Activated CD4-positive, alpha-beta T cell treated with anti-CD3 and anti-CD28 coated beads, Interleukin-2, amount 10 ng/mL, durations not matched to agents 7 days and 5 days (primary cell): Measurements from ENCODE around the gene PAX8. TPM values are rescaled to one million over a fixed set of nuclear protein-coding genes. Genes with fewer than 3 reads are reported as not detected.
A peak's percentile ranks its signal among the peaks of the same experiment; 100 is the strongest.

Experiments used
- CTCF ChIA-PET: fragments of 350-600 bp; sonication (Branson Sonifier 250); formaldehyde crosslinking; loops from one replicate; lab custom pipeline; 2021; ENCODE audit warnings: antibody characterized with exemption; lab: Charles Lee
- POLR2A ChIA-PET: fragments of 350-600 bp; sonication (Branson Sonifier 250); formaldehyde crosslinking; loops from one replicate; lab custom pipeline; 2021; ENCODE audit warnings: antibody characterized with exemption; lab: Charles Lee
- DNase-seq: peaks from one replicate; pipeline ENCODE4 v3.0.0-alpha.2; 2020
- H3K27ac Mint-ChIP-seq: one replicate; pipeline ENCODE4 v1.8.0; 2021; ENCODE audit warnings: mild to moderate bottlenecking, moderate library complexity, mixed read lengths
- H3K27me3 Mint-ChIP-seq: one replicate; pipeline ENCODE4 v1.8.0; 2021; ENCODE audit warnings: mixed read lengths
- H3K36me3 Mint-ChIP-seq: one replicate; pipeline ENCODE4 v1.8.0; 2021; ENCODE audit warnings: low read depth, mixed read lengths
- H3K4me1 Mint-ChIP-seq: one replicate; pipeline ENCODE4 v1.8.0; 2021; ENCODE audit warnings: mixed read lengths
- H3K4me3 Mint-ChIP-seq: one replicate; pipeline ENCODE4 v1.8.0; 2021; ENCODE audit warnings: mild to moderate bottlenecking, moderate library complexity, mixed read lengths
- H3K9me3 Mint-ChIP-seq: one replicate; pipeline ENCODE4 v1.8.0; 2021; ENCODE audit warnings: mixed read lengths
- total RNA-seq, 2 experiments: library from RNA; stranded (reverse); gene quantifications; one replicate each; pipeline ENCODE4 v1.2.3, GENCODE V29; 2021

Gene PAX8
- total RNA-seq, 2 experiments from 2014 or later = 0.69 to 0.74 TPM

DNA sequence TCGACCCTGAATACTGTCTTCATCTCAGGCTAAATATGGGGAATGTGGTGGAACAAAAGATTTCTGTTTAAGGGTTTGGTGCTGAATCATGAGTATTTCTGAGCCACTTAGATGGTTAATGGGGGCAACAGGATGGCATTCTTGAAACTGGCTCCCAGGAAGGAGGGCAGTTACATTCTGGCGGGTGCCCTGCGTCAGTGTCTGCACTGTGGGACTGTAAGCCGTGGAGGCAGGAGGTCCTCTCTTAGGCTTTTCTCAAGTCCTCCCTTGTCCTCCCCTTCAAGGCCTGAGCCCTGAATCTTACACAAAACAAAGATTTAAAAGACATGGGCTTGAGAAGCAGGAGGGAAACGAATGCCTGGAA lies 59.2 kb downstream of the PAX8 start:
- Mint-ChIP-seq H3K27ac (no peak overlapping the region), H3K9me3 (no peaks in the 10 kb centered on the region), H3K36me3 (no peaks in the 10 kb centered on the region), H3K27me3 (peaks cover 3% of the 10 kb centered on the region), H3K4me1 (peaks cover 26% of the 10 kb centered on the region), H3K4me3 (no peak overlapping the region)
- CTCF ChIA-PET = interaction anchor here (0.5 to 1.6 kb wide), 6 partner anchors 15 to 116 kb away, joined by 3 to 4 read pairs (median 4); no protein-coding TSS in a partner anchor
- POLR2A ChIA-PET = no interaction called here
- DNase-seq = no peak

DNA sequence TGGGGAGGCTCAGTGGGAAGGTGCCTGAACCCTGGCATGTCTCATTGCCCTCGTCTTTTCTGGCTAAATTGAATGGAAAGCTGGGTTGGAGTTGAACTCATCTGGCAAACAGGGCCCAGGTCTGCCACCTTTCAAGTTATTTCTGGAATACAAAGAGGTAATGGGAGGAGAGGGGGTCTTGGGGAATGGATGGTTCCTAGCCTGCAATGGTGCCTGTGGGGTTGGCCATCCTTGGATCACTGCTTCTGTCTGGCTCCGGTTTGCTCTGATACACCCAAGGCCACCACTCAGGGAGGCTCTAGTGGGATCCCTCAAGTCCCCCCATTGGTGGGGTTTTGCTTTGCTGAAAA lies 59.7 kb downstream of the PAX8 start:
- Mint-ChIP-seq H3K9me3 (no peaks in the 10 kb centered on the region), H3K4me3 (no peak overlapping the region), H3K4me1 (peaks cover 30% of the 10 kb centered on the region)

DNA sequence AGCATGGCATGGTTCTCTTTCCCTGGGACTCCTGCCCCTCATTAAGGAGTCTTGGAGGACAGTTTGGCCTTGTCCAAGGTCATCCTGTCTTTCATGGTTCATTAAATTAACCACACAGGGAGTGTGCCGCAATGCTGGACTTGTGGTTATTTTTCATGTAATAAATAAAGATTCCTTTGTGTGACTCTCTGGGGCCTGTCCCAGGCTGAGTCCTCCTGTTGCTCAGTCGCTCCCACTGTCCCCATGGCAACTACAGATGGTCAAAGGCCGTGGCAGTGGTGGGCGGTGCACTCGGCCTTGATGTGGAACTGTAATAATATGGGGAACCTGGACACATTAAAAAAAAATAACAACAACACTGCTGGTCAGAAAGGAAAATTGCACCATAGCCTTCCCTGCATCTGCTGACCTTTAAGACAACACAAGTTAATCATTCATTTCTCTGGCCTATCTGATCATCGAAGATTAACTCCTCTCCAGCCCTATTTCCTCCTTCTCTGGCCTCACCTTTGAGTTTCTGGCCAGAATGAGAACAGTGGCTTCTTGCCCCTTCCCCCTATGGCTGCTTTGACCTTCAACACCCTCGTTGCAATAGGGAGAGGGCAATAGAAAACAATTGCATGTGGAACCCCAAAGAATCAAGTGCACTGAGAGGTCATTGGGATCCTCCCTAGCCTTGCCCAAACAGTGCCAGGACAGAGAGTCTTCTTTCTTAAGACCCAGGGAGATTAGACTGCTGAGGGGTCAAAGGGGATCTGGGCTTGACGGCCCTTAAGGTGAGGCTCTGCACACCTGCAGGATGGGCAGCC lies 60.2 kb downstream of the PAX8 start:
- H3K4me3 Mint-ChIP-seq = no peak overlapping the region
- no peaks in the 10 kb centered on the region for H3K36me3 Mint-ChIP-seq
- peaks cover 3% of the 10 kb centered on the region for H3K27me3 Mint-ChIP-seq
- ChIA-PET CTCF (interaction anchor here (0.8 to 1.6 kb wide), 4 partner anchors 17 to 126 kb away, joined by 3 to 4 read pairs (median 4); no protein-coding TSS in a partner anchor), POLR2A (no interaction called here)
- DNase-seq = no peak
- no peaks in the 10 kb centered on the region for H3K9me3 Mint-ChIP-seq
- peaks cover 32% of the 10 kb centered on the region for H3K4me1 Mint-ChIP-seq
- H3K27ac Mint-ChIP-seq = no peak overlapping the region

More for the DNA sequence above, 59.7 kb downstream of the PAX8 start:
- DNase-seq = no peak
- ChIA-PET CTCF (interaction anchor here (1.3 to 1.6 kb wide), 3 partner anchors 16 to 20 kb away, joined by 3 to 4 read pairs (median 4); no protein-coding TSS in a partner anchor), POLR2A (no interaction called here)
- Mint-ChIP-seq H3K36me3 (no peaks in the 10 kb centered on the region), H3K27ac (no peak overlapping the region), H3K27me3 (peaks cover 3% of the 10 kb centered on the region)

DNA sequence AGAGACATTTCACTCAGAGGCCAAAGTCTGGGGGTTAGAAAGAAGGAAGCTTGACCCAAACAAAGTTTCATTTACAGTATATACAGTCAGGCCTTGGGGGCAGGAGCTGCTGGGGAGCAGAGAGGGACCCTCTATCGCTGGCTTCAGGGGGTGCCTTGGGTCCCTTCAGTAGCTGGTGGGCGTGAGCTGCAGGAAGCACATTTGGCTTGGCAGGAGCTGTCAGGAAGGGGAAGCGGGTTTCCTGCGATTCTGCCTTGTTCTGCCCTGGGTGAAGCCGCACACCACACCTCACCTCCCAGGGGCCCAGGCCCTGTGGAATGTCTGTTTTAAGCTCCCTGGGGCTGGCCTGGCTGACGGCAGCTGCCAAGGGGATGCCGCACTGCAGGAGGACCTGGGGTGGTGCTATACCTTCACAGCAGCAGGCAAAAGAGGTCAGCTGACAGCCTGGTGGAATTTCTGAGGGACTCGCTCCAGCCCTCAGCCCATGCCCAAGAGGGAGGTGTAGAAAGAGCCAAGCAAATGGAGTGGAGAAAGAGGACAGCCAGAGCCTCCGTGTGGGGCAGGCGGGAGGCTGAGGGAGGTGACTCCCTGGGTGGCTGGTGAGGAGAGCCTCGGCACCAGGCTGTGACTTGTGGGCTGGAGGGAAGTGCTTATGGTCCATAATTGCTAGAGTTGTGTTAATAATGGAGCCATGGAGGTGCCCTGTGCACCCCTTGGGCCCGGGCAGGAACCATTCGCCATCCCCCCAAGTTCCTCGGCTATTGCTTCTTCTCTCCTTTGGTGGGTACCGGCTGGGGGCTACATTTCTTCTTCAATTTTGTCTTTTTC lies 61.1 kb downstream of the PAX8 start:
- no peaks in the 10 kb centered on the region for H3K36me3 Mint-ChIP-seq
- no peak for DNase-seq
- H3K27me3 Mint-ChIP-seq = peaks cover 3% of the 10 kb centered on the region
- H3K9me3 Mint-ChIP-seq = no peaks in the 10 kb centered on the region
- H3K4me3 Mint-ChIP-seq = no peak overlapping the region
- H3K4me1 Mint-ChIP-seq = peaks cover 32% of the 10 kb centered on the region
- ChIA-PET POLR2A (no interaction called here), CTCF (interaction anchor here (0.8 to 1.6 kb wide), 8 partner anchors 10 to 173 kb away, joined by 3 to 8 read pairs (median 4); no protein-coding TSS in a partner anchor)
- peak overlapping the region; percentile 60 for H3K27ac Mint-ChIP-seq

DNA sequence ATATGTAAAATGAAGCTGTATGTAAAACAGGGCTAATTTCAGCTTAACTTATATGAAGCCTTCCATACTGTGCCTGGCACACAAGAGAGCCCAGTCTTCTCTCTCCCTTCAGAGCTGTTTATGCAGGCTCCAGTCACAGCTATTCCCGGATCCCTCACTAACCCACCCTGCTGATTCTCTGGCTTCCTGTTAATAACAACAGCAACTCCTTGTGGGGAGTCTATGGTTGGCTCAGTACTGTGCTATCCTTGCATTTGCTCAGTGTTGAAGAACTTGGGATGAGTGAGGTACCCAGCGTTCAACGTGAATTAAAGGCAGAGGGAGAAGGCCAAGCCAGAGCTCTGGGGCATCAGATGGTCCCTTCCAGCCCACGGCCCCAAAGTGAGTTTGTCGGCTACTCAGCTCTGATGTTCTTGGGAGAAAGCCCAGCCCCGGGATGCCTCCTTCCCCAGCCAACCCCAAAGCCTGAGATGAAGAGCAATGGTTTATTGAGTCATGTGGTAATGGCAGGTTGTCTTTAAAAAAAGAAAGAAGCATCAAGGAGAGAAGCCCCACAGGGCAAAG lies 61.7 kb downstream of the PAX8 start:
- Mint-ChIP-seq H3K9me3 (no peaks in the 10 kb centered on the region), H3K27ac (no peak overlapping the region)
- POLR2A ChIA-PET = no interaction called here

DNA sequence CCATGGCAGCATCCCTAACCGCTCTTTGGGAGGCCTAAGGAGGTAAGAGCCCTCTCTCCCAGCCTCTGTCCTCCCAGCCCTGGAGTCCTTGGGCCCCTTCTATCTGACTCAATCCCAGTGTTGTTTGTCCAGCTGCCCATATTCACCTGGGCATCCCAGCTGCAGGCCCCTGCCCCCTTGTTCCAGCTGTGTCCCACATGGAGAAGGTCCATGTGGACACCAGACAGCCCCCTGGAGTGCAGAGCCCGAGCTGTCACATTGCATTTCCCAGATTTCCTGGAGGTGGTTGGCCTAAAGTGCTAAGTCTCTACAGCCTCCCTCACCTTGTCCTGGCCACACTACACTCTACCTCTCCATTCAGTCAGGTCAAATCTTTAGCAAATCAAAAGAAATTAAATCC lies 62.4 kb downstream of the PAX8 start:
- no peaks in the 10 kb centered on the region for H3K9me3 Mint-ChIP-seq
- no peak overlapping the region for H3K4me3 Mint-ChIP-seq
- DNase-seq = no peak
- no peaks in the 10 kb centered on the region for H3K27me3 Mint-ChIP-seq
- H3K27ac Mint-ChIP-seq = no peak overlapping the region
- peaks cover 32% of the 10 kb centered on the region for H3K4me1 Mint-ChIP-seq
- ChIA-PET POLR2A (no interaction called here), CTCF (interaction anchor here (1.0 to 1.6 kb wide), 7 partner anchors 11 to 175 kb away, joined by 3 to 8 read pairs (median 5); no protein-coding TSS in a partner anchor)
- H3K36me3 Mint-ChIP-seq = no peaks in the 10 kb centered on the region

More for the DNA sequence above, 61.7 kb downstream of the PAX8 start:
- Mint-ChIP-seq H3K4me1 (peaks cover 32% of the 10 kb centered on the region), H3K27me3 (peaks cover 3% of the 10 kb centered on the region), H3K36me3 (no peaks in the 10 kb centered on the region), H3K4me3 (no peak overlapping the region)
- DNase-seq = no peak
- CTCF ChIA-PET = interaction anchor here (0.8 to 1.6 kb wide), 11 partner anchors 10 to 174 kb away, joined by 3 to 8 read pairs (median 4); no protein-coding TSS in a partner anchor

DNA sequence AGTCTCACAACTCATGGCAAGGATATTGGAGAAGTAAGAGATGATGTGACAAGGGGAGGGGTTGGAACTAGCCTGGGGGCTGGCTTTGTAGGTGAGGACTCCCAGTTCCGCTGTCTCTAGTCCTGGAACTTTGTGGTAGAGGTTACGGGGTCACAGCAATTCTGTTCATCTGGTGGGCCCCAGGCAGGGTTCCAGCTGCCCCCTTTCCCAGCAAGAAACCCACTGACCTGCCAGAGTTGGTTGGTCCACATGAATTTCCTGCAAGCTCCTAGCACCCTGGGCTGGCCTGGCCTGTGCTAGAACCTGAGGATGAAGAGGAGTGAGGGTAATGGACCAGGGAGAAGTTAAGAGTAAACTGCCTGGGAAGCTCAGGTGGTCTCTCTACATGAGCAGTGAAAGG lies 63.7 kb downstream of the PAX8 start:
- no peak for DNase-seq
- CTCF ChIA-PET = interaction anchor here (2.4 kb wide), 1 partner anchor 25 kb away, joined by 5 read pairs; no protein-coding TSS in a partner anchor
- no peak overlapping the region for H3K4me3 Mint-ChIP-seq
- no peaks in the 10 kb centered on the region for H3K9me3 Mint-ChIP-seq
- H3K4me1 Mint-ChIP-seq = peaks cover 32% of the 10 kb centered on the region
- POLR2A ChIA-PET = no interaction called here
- H3K36me3 Mint-ChIP-seq = no peaks in the 10 kb centered on the region
- peak overlapping the region; percentile 80 for H3K27ac Mint-ChIP-seq
- H3K27me3 Mint-ChIP-seq = no peaks in the 10 kb centered on the region

DNA sequence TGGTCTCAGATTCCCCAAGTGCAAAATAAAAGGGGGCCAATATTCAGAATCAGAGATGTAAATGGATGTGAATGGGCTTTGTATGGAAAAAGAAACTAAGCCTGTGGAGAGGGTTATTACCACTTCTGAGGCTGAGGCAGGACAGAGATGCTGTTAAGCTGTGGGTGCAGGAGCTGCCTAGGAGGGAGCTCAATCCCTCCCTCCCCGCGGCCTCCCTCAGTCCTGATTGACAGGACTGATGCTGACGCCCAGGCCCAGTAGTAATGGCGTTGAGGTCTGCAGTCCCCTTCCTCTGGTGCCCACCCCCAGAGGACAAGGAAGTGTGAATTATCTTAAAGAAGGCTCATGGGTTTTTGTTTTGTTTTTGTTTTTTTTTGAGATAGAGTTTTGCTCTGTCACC lies 64.6 kb downstream of the PAX8 start:
- Mint-ChIP-seq H3K27ac (peak overlapping the region; percentile 4), H3K27me3 (no peaks in the 10 kb centered on the region), H3K9me3 (no peaks in the 10 kb centered on the region), H3K4me1 (peaks cover 28% of the 10 kb centered on the region), H3K4me3 (no peak overlapping the region), H3K36me3 (no peaks in the 10 kb centered on the region)
- DNase-seq = no peak
- ChIA-PET POLR2A (no interaction called here), CTCF (interaction anchor here (0.9 to 2.4 kb wide), 4 partner anchors 10 to 26 kb away, joined by 3 to 5 read pairs (median 4); no protein-coding TSS in a partner anchor)

DNA sequence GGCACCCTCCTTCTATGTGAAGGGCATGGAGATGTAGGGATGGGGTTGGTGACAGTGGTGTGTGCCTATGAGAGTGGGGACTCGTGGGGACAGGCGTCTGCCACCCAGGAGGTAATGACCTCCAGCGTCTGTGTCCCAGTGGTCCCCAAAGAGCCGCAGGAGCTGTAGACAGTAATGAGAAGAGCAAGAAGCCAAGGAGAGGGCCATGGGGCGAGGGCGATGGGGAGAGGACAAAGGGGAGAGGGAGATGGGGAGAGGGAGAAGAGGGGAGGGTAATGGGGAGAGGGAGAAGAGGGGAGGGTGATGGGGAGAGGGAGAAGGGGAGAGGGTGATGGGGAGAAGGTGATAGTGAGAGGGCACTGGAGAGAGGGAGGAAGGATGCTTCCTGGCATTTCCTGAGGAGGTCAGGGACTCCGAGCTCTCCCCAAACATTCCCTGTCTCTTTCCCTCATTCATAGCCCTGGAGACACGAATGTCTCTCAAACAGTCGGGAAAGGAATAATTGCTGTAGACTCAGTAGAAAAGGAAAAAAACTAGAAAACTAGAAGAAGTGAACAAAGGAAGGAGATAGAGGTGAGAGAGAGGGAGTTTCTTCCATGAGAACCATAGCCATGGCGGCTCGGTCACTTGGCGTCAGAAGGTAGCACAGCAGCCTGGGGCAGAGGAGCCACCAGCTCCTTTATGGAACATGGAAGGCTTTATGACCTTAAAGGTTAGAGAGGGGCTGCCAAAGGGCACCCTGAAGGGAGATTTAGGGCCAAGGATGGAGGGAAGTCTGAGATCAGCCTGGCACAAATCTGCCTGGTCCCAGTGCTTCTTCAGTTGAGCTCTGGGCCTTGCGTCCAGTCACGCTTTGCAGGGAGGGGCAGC lies 65.4 kb downstream of the PAX8 start:
- no peaks in the 10 kb centered on the region for H3K27me3 Mint-ChIP-seq
- no peaks in the 10 kb centered on the region for H3K9me3 Mint-ChIP-seq
- peaks cover 24% of the 10 kb centered on the region for H3K4me1 Mint-ChIP-seq
- H3K27ac Mint-ChIP-seq = no peak overlapping the region
- POLR2A ChIA-PET = no interaction called here
- no peak for DNase-seq
- CTCF ChIA-PET = interaction anchor here (0.9 to 2.4 kb wide), 5 partner anchors 9 to 27 kb away, joined by 3 to 13 read pairs (median 4); no protein-coding TSS in a partner anchor
- no peaks in the 10 kb centered on the region for H3K36me3 Mint-ChIP-seq
- H3K4me3 Mint-ChIP-seq = no peak overlapping the region

DNA sequence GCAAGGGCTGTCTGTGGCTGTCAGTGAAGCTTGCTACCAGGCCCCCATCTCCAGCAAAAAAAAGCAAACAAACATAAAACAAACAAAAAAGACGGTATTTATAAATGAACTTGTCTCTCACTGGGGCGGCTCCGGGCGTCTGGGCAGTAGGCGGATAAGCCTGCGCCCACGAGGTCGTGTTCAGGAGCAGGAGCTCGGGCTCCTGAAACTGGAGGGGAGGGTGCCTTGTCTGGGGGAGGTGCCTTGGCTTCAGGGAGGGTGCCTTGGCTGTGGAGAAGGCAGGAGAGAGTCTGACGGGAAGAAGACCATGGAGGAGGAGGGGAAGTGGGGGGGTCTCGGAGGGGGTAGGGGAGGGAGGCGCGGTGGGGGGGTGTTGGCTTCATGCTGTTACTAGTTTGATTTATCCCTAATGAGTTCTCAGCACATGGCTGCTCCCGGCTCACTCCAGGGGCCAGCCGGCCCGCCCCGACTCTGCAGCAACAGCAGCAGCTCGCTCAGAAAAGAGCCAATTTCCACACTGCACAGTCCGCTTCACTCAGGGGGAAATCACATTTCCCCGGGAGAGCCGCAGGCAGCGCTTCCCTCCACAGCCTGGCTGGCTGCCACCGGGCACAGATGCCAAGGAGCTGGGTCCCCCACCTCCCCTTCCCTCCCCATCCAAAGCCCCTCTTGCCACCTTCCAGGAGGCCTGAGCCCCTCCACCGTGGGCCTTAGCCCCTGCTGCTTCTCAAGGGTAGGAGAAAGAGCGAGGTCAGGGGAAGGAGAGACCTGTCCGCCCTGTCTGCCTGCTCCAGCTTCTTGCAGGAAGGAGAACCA lies 66.3 kb downstream of the PAX8 start:
- ChIA-PET CTCF (interaction anchor here (2.3 to 2.4 kb wide), 2 partner anchors 10 to 28 kb away, joined by 5 to 13 read pairs; no protein-coding TSS in a partner anchor), POLR2A (no interaction called here)
- no peak overlapping the region for H3K4me3 Mint-ChIP-seq
- no peak for DNase-seq
- peaks cover 16% of the 10 kb centered on the region for H3K4me1 Mint-ChIP-seq
- H3K27ac Mint-ChIP-seq = no peak overlapping the region
- H3K9me3 Mint-ChIP-seq = no peaks in the 10 kb centered on the region
- H3K27me3 Mint-ChIP-seq = no peaks in the 10 kb centered on the region
- H3K36me3 Mint-ChIP-seq = no peaks in the 10 kb centered on the region
